Stimulated activated naive B cell treated with anti-CD40 and anti-IgM and Interleukin-4, amounts not matched to agents 10 μg/mL and 1 μg/mL and 100 μg/mL, for 72 hours (primary cell): ENCODE measurements around the gene SMARCA4.
"Not testable (repeated sequence)": the region's sequence is repeated elsewhere in the genome, so short reads cannot be mapped to it uniquely, and the experiment has no call there.

Experiments
- ATAC-seq, 2 donors: fragments of 150-1000 bp; cut with Tn5 transposase; replicated peaks; 2 replicates each; pipeline ENCODE4 v1.10.0; 2021; ENCODE audit warnings: moderate library complexity in 1 of 2
- DNase-seq: peaks from one replicate; pipeline ENCODE4 v3.0.0; 2021
- H3K27ac Mint-ChIP-seq: one replicate; pipeline ENCODE4 v1.8.0; 2022; ENCODE audit warnings: mild to moderate bottlenecking, mixed read lengths
- H3K27me3 Mint-ChIP-seq, 2 donors: one replicate each; pipeline ENCODE4 v1.8.0; 2022; ENCODE audit warnings: mixed read lengths in 2 of 2
- H3K36me3 Mint-ChIP-seq, 2 donors: one replicate each; pipeline ENCODE4 v1.8.0; 2022; ENCODE audit warnings: mixed read lengths in 2 of 2, mild to moderate bottlenecking in 1 of 2
- H3K4me1 Mint-ChIP-seq, 2 donors: one replicate each; pipeline ENCODE4 v1.8.0; 2022; ENCODE audit warnings: mixed read lengths in 2 of 2, mild to moderate bottlenecking in 1 of 2
- H3K4me3 Mint-ChIP-seq, 2 donors: one replicate each; pipeline ENCODE4 v1.8.0; 2022; ENCODE audit warnings: mild to moderate bottlenecking in 2 of 2, mixed read lengths in 2 of 2, moderate library complexity in 1 of 2
- H3K9me3 Mint-ChIP-seq, 2 donors: one replicate each; pipeline ENCODE4 v1.8.0; 2022; ENCODE audit warnings: mixed read lengths in 2 of 2, mild to moderate bottlenecking in 1 of 2

SMARCA4 gene

DNA sequence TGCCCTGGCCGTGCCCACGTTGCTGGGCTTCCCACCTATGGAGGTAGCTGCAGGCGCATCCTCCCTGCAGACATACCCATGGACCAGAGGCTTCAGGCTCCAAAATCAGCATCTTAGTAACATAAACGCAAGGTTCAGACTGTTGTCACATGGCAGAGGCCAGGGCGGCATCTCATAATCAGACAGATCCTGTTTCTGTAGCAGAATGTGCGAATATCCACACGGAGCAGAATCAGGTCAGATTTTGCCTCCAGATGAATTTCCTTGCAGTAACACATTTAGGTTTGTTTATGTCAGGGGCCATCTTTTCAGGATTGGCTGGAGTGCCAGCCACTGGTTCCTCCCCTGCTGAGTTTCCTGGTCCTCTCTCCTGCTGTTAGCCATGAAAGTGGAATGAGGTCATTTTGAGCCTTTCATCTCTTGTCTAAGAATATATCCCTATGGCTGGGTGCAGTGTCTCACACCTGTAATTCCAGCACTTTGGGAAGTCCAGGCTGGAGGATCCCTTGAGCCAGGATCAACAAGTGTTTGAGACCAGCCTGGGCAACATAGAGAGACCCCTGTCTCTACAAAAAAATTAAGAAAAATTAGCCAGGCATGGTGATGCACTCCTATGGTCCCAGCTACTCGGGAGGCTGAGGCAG, 20.5 kb downstream of the SMARCA4 start:
- Mint-ChIP-seq H3K27me3 (no peaks in the 10 kb centered on the region), H3K36me3 (peaks cover 10 to 20% of the 10 kb centered on the region in 2 donors), H3K4me1 (peaks cover 15 to 39% of the 10 kb centered on the region in 2 donors), H3K9me3 (no peaks in the 10 kb centered on the region), H3K4me3 (no peak overlapping the region), H3K27ac (no peak overlapping the region)
- ATAC-seq = no peak
- no peak for DNase-seq

DNA sequence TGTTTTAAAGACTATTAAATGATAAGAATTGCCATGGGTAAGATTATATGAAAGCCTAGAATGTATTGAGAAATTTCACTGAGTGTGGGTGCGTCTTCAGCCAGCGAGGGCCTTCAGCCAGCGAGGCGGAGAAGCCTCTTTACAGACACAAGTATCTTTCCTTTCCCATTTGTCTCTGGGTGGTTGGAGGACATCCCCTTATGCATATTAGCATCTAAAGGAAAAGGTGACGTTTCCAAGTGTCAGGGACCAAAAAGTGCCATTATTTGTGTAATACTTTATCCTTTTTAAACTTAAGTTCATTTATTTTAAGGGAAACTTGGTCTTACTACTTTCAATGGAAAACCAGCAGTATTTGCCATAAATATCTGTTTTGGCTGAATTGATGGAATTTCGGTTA, 22.2 kb downstream of the SMARCA4 start:
- Mint-ChIP-seq H3K27ac (no peak overlapping the region), H3K9me3 (no peaks in the 10 kb centered on the region)
- ATAC-seq = no peak

DNA sequence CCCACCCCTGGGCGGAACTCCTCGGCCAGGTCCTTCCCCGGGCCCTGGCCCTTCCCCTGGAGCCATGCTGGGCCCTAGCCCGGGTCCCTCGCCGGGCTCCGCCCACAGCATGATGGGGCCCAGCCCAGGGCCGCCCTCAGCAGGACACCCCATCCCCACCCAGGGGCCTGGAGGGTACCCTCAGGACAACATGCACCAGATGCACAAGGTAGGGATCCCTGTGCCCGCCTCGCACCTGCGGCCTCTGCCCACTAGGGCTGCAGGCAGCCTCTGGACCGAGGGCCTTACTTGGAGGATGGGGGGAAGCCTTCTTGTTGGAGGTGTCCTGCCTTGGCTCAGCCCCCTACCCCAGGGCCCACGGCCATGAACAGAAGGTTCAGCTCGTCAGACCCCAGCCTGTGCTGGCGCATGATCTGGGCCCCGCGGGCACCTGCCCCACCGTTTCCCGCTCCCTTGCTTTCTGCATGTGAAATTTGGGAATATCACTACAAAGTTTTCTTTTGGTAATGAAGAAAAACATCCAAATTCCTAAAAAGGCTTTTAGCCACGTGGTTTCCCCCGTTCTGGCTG, 23.4 kb downstream of the SMARCA4 start:
- Mint-ChIP-seq H3K9me3 (no peaks in the 10 kb centered on the region), H3K27me3 (no peaks in the 10 kb centered on the region), H3K4me1 (peaks cover 9 to 26% of the 10 kb centered on the region in 2 donors), H3K27ac (no peak overlapping the region), H3K36me3 (peaks cover 30 to 32% of the 10 kb centered on the region in 2 donors), H3K4me3 (no peak overlapping the region)
- no peak for DNase-seq
- no peak for ATAC-seq

More for the DNA sequence above, 22.2 kb downstream of the SMARCA4 start:
- no peak for DNase-seq
- Mint-ChIP-seq H3K36me3 (peaks cover 21 to 25% of the 10 kb centered on the region in 2 donors), H3K4me3 (no peak overlapping the region), H3K4me1 (peaks cover 10 to 27% of the 10 kb centered on the region in 2 donors), H3K27me3 (no peaks in the 10 kb centered on the region)

DNA sequence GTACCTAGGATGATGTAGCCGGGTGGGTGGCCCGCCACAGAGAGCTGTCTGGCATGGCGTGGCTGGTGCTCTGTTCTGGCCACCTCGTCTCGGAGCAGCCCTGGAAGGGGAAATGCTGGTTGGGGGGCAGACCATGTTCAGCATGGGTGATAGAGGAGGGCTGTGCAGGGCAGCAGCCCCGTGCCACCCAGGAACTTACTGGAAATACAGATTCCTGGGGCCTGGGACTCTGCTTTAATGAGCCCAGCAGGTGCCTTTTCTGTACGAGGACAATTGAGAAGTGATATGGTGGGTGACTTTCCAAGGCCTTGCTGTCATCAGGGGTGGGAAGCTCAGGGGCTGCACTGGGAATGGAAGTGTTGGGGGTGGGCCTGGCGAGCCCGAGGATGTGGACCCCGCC, 24.7 kb downstream of the SMARCA4 start:
- H3K9me3 Mint-ChIP-seq = no peaks in the 10 kb centered on the region
- H3K4me1 Mint-ChIP-seq = peaks cover 6 to 20% of the 10 kb centered on the region in 2 donors
- H3K36me3 Mint-ChIP-seq = peaks cover 36 to 40% of the 10 kb centered on the region in 2 donors
- no peaks in the 10 kb centered on the region for H3K27me3 Mint-ChIP-seq
- H3K4me3 Mint-ChIP-seq = no peak overlapping the region
- DNase-seq (no peak), ATAC-seq (no peak)
- peak overlapping the region; percentile 65 for H3K27ac Mint-ChIP-seq

DNA sequence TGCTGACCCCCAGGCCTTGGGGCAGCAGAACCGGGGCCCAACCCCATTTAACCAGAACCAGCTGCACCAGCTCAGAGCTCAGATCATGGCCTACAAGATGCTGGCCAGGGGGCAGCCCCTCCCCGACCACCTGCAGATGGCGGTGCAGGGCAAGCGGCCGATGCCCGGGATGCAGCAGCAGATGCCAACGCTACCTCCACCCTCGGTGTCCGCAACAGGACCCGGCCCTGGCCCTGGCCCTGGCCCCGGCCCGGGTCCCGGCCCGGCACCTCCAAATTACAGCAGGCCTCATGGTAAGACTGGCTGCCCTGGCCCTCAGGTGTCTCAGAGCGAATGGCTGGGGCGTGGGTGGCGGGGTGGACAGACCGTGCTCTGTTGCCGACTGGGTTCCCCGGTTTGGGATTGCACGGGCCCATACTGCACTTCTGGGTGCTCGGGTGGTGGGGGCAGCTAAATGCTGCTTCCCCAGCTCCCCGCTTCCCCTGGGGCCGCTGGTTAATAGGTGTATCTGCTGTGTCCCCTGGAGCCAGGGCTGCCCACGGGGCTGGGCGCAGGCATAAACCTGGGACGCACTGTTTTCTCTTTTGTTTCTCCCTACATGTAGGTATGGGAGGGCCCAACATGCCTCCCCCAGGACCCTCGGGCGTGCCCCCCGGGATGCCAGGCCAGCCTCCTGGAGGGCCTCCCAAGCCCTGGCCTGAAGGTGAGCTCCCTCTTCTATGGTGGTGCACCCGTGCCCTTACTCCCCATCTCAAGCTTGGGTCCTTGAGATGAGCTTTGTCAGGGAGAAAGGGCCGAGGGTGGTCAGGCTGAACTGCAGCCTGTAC, 25.7 kb downstream of the SMARCA4 start:
- Mint-ChIP-seq H3K27me3 (no peaks in the 10 kb centered on the region), H3K4me1 (peaks cover 5 to 16% of the 10 kb centered on the region in 2 donors), H3K9me3 (no peaks in the 10 kb centered on the region), H3K36me3 (peaks cover 45 to 48% of the 10 kb centered on the region in 2 donors), H3K4me3 (no peak overlapping the region), H3K27ac (no peak overlapping the region)
- ATAC-seq (no peak), DNase-seq (no peak)

- peaks cover 47 to 51% of the 10 kb centered on the region in 2 donors for H3K36me3 Mint-ChIP-seq
- ATAC-seq = no peak
Measured at GRCh38 chr19:10987571-10988297, 26.9 kb downstream of the SMARCA4 start.

DNA sequence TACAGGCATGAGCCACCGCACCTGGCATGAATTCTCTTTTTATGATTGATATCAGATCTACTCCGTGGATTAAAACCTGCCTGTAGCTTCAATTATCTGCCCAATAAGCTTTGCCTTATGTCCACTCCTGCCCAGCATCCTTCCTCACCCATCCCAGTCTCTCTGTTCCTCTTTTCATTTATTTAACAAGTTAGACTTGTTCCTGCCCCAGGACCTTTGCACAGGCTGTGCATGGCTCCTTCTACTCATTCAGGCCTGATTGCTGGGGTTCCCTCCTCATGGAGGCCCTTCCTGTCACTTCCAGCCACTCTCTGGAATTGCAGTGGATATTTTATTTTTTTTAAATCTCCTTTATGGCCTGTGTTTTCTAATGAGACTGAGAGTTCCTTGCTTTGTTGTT, 27.6 kb downstream of the SMARCA4 start:
- H3K36me3 Mint-ChIP-seq = peaks cover 47 to 51% of the 10 kb centered on the region in 2 donors
- DNase-seq = no peak
- peaks cover 0 to 8% of the 10 kb centered on the region in 2 donors for H3K4me1 Mint-ChIP-seq
- H3K27ac Mint-ChIP-seq = no peak overlapping the region
- no peak for ATAC-seq
- no peaks in the 10 kb centered on the region for H3K27me3 Mint-ChIP-seq
- no peak overlapping the region for H3K4me3 Mint-ChIP-seq
- no peaks in the 10 kb centered on the region for H3K9me3 Mint-ChIP-seq

More at GRCh38 chr19:10987571-10988297, 26.9 kb downstream of the SMARCA4 start:
- peaks cover 3 to 13% of the 10 kb centered on the region in 2 donors for H3K4me1 Mint-ChIP-seq
- H3K27me3 Mint-ChIP-seq = no peaks in the 10 kb centered on the region
- H3K4me3 Mint-ChIP-seq = no peak overlapping the region
- H3K9me3 Mint-ChIP-seq = no peaks in the 10 kb centered on the region
- H3K27ac Mint-ChIP-seq = no peak overlapping the region
- no peak for DNase-seq

DNA sequence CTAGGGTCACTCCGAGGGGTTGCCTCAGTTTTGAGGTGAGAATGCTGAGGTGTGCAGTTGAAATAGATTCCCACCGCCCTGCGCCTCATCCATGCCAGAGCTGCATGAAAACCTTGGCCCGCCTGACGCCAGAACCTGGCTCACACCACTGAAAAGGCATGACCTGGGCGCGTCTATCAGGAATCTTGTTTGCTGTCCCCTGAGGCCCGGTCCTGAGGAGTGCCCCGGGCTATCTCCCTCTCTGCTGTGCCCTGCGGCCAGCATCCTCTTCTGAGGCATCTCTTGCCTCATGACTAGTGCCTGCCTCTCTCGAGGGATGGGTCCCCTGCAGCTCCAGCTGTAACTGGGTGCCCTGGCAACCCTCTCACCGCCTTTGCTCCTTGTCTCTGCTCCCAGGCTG, 28.1 kb downstream of the SMARCA4 start:
- no peak overlapping the region for H3K27ac Mint-ChIP-seq

DNA sequence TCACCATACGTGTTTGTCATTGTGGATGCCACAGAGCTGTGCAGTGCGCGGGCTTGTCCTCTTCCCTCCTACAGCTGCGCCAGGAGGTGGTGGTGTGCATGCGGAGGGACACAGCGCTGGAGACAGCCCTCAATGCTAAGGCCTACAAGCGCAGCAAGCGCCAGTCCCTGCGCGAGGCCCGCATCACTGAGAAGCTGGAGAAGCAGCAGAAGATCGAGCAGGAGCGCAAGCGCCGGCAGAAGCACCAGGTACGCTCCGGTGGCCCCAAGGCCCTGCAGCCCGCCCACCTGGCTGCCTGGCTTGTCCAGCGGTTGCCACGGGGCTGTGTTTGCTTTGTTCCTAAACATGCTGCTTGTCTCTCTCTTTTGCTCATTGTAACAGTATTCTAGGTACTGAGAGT, 30.2 kb downstream of the SMARCA4 start:
- DNase-seq (no peak), ATAC-seq (no peak)
- H3K9me3 Mint-ChIP-seq = no peaks in the 10 kb centered on the region
- H3K36me3 Mint-ChIP-seq = peaks cover 50 to 51% of the 10 kb centered on the region in 2 donors
- no peaks in the 10 kb centered on the region for H3K27me3 Mint-ChIP-seq
- H3K4me3 Mint-ChIP-seq = no peak overlapping the region
- H3K27ac Mint-ChIP-seq = no peak overlapping the region
- H3K4me1 Mint-ChIP-seq = peaks cover 0 to 2% of the 10 kb centered on the region in 2 donors

More for the DNA sequence above, 28.1 kb downstream of the SMARCA4 start:
- H3K4me3 Mint-ChIP-seq = no peak overlapping the region
- H3K4me1 Mint-ChIP-seq = peaks cover 0 to 8% of the 10 kb centered on the region in 2 donors
- H3K9me3 Mint-ChIP-seq = no peaks in the 10 kb centered on the region
- ATAC-seq (no peak), DNase-seq (no peak)
- no peaks in the 10 kb centered on the region for H3K27me3 Mint-ChIP-seq
- peaks cover 47 to 51% of the 10 kb centered on the region in 2 donors for H3K36me3 Mint-ChIP-seq

GRCh38 chr19:10991521-10992081, 30.8 kb downstream of the SMARCA4 start:
- peaks cover 53 to 54% of the 10 kb centered on the region in 2 donors for H3K36me3 Mint-ChIP-seq
- H3K9me3 Mint-ChIP-seq = no peaks in the 10 kb centered on the region
- no peak for ATAC-seq
- H3K4me3 Mint-ChIP-seq = no peak overlapping the region
- peaks cover 0 to 3% of the 10 kb centered on the region in 2 donors for H3K4me1 Mint-ChIP-seq
- H3K27me3 Mint-ChIP-seq = no peaks in the 10 kb centered on the region
- no peak overlapping the region for H3K27ac Mint-ChIP-seq
- DNase-seq = no peak

- not testable (repeated sequence) for ATAC-seq, H3K4me3 Mint-ChIP-seq, H3K4me1 Mint-ChIP-seq, DNase-seq, H3K27me3 Mint-ChIP-seq, H3K27ac Mint-ChIP-seq, H3K9me3 Mint-ChIP-seq
- peaks cover 50 to 53% of the 10 kb centered on the region in 2 donors for H3K36me3 Mint-ChIP-seq
Measured at GRCh38 chr19:10992174-10992573, 31.3 kb downstream of the SMARCA4 start.

- no peak overlapping the region for H3K4me3 Mint-ChIP-seq
- ATAC-seq (no peak), DNase-seq (no peak)
- peaks cover 0 to 3% of the 10 kb centered on the region in 2 donors for H3K4me1 Mint-ChIP-seq
- H3K27me3 Mint-ChIP-seq = no peaks in the 10 kb centered on the region
- H3K36me3 Mint-ChIP-seq = peaks cover 28 to 41% of the 10 kb centered on the region in 2 donors
- H3K27ac Mint-ChIP-seq = peak overlapping the region; percentile 37
- H3K9me3 Mint-ChIP-seq = no peaks in the 10 kb centered on the region
Measured at GRCh38 chr19:10995926-10996600, 35.2 kb downstream of the SMARCA4 start.

DNA sequence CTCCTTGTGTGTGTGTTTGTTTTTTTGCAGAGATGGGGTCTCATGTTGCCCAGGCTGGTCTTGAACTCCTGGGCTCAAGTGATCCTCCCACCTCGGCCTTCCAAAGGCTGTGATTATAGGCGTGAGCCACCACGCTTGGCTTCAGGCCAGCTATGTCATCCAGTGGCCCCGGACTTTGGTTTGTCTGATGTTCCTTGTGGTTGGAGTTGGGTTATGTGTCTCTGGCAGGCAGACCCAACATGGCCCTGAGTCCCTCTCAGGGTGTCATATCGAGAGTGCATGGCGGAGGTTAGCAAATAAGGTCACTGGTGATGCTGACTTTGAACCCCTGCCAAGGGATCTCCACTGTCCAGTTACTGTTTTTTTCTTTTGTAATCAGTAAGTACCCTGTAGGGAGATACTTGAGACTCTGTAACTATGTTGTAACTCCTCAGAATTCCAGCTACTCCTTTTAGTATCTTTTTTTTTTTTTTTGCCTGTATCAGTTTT, 37.3 kb downstream of the SMARCA4 start:
- Mint-ChIP-seq H3K9me3 (no peaks in the 10 kb centered on the region), H3K36me3 (peaks cover 25 to 45% of the 10 kb centered on the region in 2 donors), H3K4me1 (peaks cover 0 to 3% of the 10 kb centered on the region in 2 donors), H3K4me3 (no peak overlapping the region), H3K27me3 (no peaks in the 10 kb centered on the region), H3K27ac (no peak overlapping the region)
- DNase-seq = no peak
- no peak for ATAC-seq
